ENCODE results near the gene APOO.
A peak's percentile ranks its signal among the peaks of the same experiment; 100 is the strongest.

The APOO gene

DNA sequence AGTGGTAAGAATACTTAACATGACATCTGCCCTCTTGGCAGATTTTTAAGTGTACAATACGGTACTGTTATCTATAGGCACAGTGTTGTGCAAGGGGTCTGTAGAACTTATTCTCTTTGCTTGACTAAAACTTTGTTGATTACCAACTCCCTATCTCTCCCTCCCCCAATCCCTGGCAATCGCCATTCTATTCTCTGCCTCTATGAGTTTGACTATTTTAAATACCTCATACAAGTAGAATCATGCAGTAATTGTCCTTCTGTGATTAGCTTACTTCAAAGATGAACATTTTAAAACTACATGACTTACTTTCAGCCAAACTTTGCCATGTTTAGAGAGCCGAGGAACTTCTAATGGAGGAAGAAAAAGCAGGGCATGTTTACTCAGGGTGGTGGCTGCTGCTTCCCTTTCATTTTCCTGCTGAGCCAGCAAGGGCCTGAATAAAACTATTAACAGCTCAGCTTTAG lies 62.4 kb downstream of the APOO start:
- TF ChIP-seq Cebpa-rat (IDR thresholded peaks at IDR 0.05): no peak
- peak overlapping the region in 1 of 10 experiments; percentile 1; a peak in 2 of 20 replicates for H3K4me3 ChIP-seq
- peak overlapping the region in 4 of 11 experiments; percentile 20 to 78 (median 70); a peak in 7 of 22 replicates for H3K9ac ChIP-seq
- no peaks in the 10 kb centered on the region for H4K20me1 ChIP-seq
- H3K36me3 ChIP-seq: no peaks in the 10 kb centered on the region
- no peaks in the 10 kb centered on the region for H3K27me3 ChIP-seq
- no peaks in the 10 kb centered on the region for H3K9me3 ChIP-seq (replicated peaks in 1 of 11)
- H3K4me2 ChIP-seq: peak overlapping the region in 4 of 11 experiments; percentile 48 to 84 (median 74); a peak in 7 of 22 replicates
- peaks cover 0 to 70% (median 14%) of the 10 kb centered on the region in 10 experiments; a peak in 12 of 20 replicates for H3K4me1 ChIP-seq
- H3K27ac ChIP-seq: peak overlapping the region in 6 of 11 experiments; percentile 7 to 92 (median 76); a peak in 9 of 22 replicates

DNA sequence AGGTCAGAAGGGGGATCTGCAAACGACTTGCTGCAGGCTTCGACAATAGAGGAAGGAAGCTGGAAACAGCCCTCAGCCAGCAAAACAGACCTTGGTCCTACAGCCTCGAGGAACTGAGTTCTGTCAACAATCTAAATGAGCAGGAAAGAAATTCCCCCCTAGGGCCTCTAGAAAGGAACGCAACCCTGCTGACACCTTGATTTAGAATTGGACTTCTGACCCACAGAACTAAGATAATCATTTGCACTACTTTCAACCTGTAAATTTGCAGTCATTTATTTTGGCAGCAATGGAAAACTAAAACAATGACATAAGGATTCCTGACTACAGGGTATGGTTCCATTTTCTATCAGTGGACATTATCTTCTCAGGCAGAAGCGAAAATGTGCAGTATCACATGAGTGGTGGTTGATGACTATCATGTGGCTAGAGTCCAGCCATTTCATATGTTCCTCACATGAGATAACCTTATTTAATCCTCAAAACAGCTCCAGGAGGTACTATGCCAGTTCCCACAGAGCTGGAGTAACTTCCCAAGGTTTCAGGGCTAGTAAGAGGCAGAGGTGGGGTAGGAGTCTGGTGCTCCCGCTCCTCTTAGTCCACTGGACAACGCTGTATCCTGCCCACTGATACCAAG lies 63.1 kb downstream of the APOO start:
- Histone ChIP-seq H3K27me3 (no peaks in the 10 kb centered on the region), H3K4me3 (peak overlapping the region in 1 of 10 experiments; percentile 1; a peak in 1 of 20 replicates), H3K9me3 (replicated peaks in 1 of 11) (no peaks in the 10 kb centered on the region), H3K4me2 (peak overlapping the region in 7 of 11 experiments; percentile 0 to 84 (median 53); a peak in 12 of 22 replicates), H3K36me3 (no peaks in the 10 kb centered on the region), H3K4me1 (peaks cover 0 to 77% (median 14%) of the 10 kb centered on the region in 10 experiments; a peak in 12 of 20 replicates), H3K27ac (peak overlapping the region in 6 of 11 experiments; percentile 1 to 92 (median 76); a peak in 10 of 22 replicates), H3K9ac (peak overlapping the region in 5 of 11 experiments; percentile 5 to 78 (median 69); a peak in 8 of 22 replicates), H4K20me1 (no peaks in the 10 kb centered on the region)
- TF ChIP-seq Cebpa-rat (IDR thresholded peaks at IDR 0.05): no peak

DNA sequence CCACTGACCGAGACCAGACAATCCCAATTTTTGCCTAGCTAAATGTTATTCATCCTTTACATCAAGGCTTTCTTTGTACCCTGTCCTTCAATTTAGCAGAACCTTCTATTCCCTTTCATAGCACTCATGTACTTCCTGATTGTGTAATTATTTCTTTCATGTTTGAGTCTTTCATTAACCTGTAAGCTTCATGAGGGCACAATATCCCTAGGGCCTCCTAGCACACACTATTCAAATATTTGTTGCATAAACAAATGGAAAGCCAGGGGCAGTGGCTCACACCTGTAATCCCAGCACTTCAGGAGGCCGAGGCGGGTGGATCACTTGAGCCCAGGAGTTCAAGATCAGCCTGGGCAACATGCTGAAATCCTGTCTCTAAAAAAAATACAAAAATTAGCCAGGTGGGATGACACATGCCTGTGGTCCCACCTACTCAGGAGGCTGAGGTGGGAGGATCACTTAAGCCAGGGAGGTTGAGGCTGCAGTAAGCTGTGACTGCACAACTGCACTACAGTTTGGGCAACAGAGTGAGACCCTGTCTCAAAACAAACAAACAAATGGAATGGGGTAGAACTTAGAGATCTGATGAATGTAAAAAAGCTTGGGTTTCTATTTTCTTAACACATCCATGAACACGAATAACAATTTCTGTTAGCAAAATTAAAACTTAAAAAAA lies 65.8 kb downstream of the APOO start:
- Histone ChIP-seq H3K27ac (peak overlapping the region in 2 of 11 experiments; percentile 1 to 27; a peak in 4 of 22 replicates), H3K4me2 (peak overlapping the region in 4 of 11 experiments; percentile 11 to 84 (median 64); a peak in 7 of 22 replicates), H3K27me3 (no peaks in the 10 kb centered on the region), H3K4me3 (no peak overlapping the region), H3K4me1 (peaks cover 0 to 98% (median 17%) of the 10 kb centered on the region in 10 experiments; a peak in 12 of 20 replicates), H3K9me3 (replicated peaks in 1 of 11) (no peaks in the 10 kb centered on the region), H3K9ac (no peak overlapping the region), H3K36me3 (no peaks in the 10 kb centered on the region), H4K20me1 (no peaks in the 10 kb centered on the region)
- no peak for TF ChIP-seq Cebpa-rat (IDR thresholded peaks at IDR 0.05)

DNA sequence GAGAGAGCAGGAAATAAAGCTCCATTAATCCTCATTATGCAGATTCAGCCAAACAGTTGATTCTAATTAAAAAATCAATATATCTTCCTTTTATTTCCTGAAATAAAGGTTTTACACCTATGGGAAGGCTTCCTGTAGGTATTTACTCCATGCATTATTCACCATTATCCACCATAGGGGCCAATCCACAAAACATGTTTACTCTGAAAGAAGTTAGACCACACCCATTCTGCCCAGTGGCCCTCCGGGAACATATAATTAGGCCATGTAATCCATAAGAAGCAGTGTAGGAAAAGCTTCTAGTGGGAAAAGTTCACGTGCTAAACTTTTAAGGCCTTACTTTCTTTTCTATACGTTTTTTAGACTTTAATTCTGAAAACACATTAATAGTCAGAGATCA lies 67.1 kb downstream of the APOO start:
- no peak overlapping the region for H3K4me3 ChIP-seq
- no peaks in the 10 kb centered on the region for H3K36me3 ChIP-seq
- H3K9me3 ChIP-seq (replicated peaks in 1 of 11): no peaks in the 10 kb centered on the region
- no peaks in the 10 kb centered on the region for H4K20me1 ChIP-seq
- peak overlapping the region in 3 of 11 experiments; percentile 46 to 84 (median 83); a peak in 6 of 22 replicates for H3K4me2 ChIP-seq
- H3K27me3 ChIP-seq: no peaks in the 10 kb centered on the region
- no peak overlapping the region for H3K9ac ChIP-seq
- H3K27ac ChIP-seq: peak overlapping the region in 3 of 11 experiments; percentile 8 to 78 (median 65); a peak in 2 of 22 replicates
- TF ChIP-seq Cebpa-rat (IDR thresholded peaks at IDR 0.05): no peak
- peaks cover 0 to 92% (median 17%) of the 10 kb centered on the region in 10 experiments; a peak in 12 of 20 replicates for H3K4me1 ChIP-seq

DNA sequence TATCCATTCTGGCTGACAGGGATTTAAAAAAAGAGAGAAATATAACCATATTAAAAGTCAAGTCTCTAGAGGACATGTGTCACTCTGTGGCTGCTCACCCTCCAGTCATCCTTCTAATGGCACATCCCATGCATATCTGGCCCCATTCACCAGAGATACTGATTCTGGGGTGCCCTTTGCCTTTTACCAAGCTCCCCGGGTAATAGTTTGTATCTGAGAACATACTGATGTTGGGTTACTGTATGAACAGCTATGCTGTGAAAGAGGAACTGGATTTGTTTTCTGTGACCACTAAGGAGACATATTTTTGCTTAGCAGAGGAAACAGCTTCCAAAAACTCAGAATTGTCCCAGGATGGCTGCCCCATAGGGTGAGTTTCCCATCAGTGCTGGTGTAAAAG lies 68.8 kb downstream of the APOO start:
- H3K27me3 ChIP-seq: no peaks in the 10 kb centered on the region
- peaks cover 0 to 75% (median 7%) of the 10 kb centered on the region in 10 experiments; a peak in 11 of 20 replicates for H3K4me1 ChIP-seq
- no peak for TF ChIP-seq Cebpa-rat (IDR thresholded peaks at IDR 0.05)
- H4K20me1 ChIP-seq: no peaks in the 10 kb centered on the region
- no peaks in the 10 kb centered on the region for H3K9me3 ChIP-seq (replicated peaks in 1 of 11)
- peak overlapping the region in 1 of 10 experiments; percentile 5; a peak in 1 of 20 replicates for H3K4me3 ChIP-seq
- peak overlapping the region in 4 of 11 experiments; percentile 3 to 75 (median 64); a peak in 6 of 22 replicates for H3K9ac ChIP-seq
- H3K27ac ChIP-seq: peak overlapping the region in 4 of 11 experiments; percentile 58 to 78 (median 70); a peak in 9 of 22 replicates
- H3K4me2 ChIP-seq: peak overlapping the region in 5 of 11 experiments; percentile 25 to 84 (median 74); a peak in 9 of 22 replicates
- no peaks in the 10 kb centered on the region for H3K36me3 ChIP-seq

DNA sequence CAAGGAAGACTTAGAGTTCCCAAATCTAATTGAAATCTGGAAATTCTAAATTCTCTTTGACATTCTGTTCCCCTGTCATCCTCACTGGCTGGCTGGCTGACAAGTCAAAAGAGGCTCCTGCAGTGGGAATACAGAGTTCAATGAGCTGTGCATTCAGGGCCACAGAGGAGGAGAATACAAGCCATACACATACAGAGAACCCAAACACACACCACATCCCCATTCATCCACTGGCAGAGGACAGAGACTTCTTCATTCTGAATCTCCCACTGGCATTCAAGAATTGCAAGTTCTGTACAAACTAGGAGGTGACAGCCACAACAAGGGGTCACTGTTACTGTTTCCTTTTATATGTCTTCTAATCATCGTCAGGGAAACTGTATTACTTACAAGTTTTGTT lies 75.0 kb downstream of the APOO start:
- Histone ChIP-seq H4K20me1 (no peaks in the 10 kb centered on the region), H3K27ac (no peak overlapping the region), H3K4me3 (no peak overlapping the region), H3K9ac (no peak overlapping the region), H3K36me3 (no peaks in the 10 kb centered on the region), H3K9me3 (replicated peaks in 1 of 11) (no peaks in the 10 kb centered on the region), H3K27me3 (no peaks in the 10 kb centered on the region), H3K4me1 (peaks cover 0 to 26% (median 0%) of the 10 kb centered on the region in 10 experiments; a peak in 3 of 20 replicates), H3K4me2 (peak overlapping the region in 1 of 11 experiments; percentile 11; a peak in 2 of 22 replicates)
- no peak for TF ChIP-seq Cebpa-rat (IDR thresholded peaks at IDR 0.05)

DNA sequence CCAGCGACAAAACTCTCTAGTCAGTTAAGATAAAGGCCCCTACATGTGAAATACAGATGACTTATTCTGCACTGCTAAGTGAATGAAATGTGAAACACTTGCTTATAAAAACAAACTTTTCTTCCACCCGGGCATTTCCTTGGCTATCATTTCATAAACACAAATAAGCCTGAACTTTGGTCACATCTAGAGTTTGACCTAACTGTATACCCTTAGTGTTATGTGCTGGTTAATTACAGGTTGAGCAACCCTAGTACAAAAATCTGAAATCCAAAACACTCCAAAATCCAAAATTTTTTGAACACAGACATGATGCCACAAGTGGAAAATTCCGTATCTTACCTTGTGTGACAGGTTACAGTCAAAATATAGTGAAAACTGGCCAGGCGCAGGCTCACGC lies 78.9 kb downstream of the APOO start:
- Histone ChIP-seq H3K36me3 (no peaks in the 10 kb centered on the region), H3K9ac (no peak overlapping the region), H3K9me3 (replicated peaks in 1 of 11) (no peaks in the 10 kb centered on the region), H3K4me3 (no peak overlapping the region), H3K4me1 (peaks cover 0 to 31% (median 0%) of the 10 kb centered on the region in 10 experiments; a peak in 5 of 20 replicates), H3K27me3 (no peaks in the 10 kb centered on the region), H3K4me2 (no peak overlapping the region), H3K27ac (no peak overlapping the region), H4K20me1 (no peaks in the 10 kb centered on the region)
- no peak for TF ChIP-seq Cebpa-rat (IDR thresholded peaks at IDR 0.05)

DNA sequence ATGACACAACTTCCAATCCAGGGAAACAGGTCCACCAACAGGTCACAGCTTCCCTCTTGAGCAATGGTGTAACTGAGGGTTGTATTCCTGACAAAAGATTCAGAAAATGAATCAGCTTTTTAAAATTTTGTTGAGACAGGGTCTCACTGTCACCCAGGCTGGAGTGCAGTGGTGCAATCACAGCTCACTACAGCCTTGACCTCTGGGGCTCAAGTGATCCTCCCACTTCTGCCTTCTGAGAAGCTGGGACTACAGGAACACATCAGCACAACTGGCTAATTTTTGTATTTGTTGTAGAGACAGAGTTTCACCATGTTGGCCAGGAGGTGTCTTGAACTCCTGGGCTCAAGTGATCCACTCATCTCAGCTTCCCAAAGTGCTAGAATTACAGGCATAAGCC lies 81.1 kb downstream of the APOO start:
- Histone ChIP-seq H3K4me1 (peaks cover 0 to 18% (median 0%) of the 10 kb centered on the region in 10 experiments; a peak in 5 of 20 replicates), H3K4me3 (no peak overlapping the region), H3K36me3 (no peaks in the 10 kb centered on the region), H3K27ac (no peak overlapping the region), H3K9me3 (replicated peaks in 1 of 11) (no peaks in the 10 kb centered on the region), H4K20me1 (no peaks in the 10 kb centered on the region), H3K9ac (no peak overlapping the region), H3K4me2 (peak overlapping the region in 3 of 11 experiments; percentile 15 to 67 (median 46); a peak in 5 of 22 replicates), H3K27me3 (no peaks in the 10 kb centered on the region)
- no peak for TF ChIP-seq Cebpa-rat (IDR thresholded peaks at IDR 0.05)

DNA sequence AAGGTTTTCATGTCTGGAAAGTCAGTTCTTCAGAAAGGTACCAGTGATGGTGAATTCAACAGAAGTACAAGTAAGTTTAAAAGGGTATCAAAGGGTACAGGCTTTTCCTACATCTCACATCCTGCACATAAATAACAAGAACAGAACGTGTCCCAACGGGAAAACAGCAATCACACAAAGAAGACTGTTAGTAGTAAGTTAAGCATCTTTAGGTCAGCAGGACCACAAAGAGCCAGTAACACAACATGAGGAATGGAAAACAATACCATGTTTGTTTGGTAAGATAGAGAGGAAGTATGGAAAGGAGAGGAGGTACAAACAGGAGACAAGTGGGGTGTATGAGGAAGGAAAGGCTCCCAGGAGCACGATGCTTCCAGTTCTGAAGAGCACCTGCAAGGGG lies 81.5 kb downstream of the APOO start:
- Histone ChIP-seq H3K4me1 (peaks cover 0 to 18% (median 0%) of the 10 kb centered on the region in 10 experiments; a peak in 5 of 20 replicates), H3K4me3 (no peak overlapping the region), H3K9me3 (replicated peaks in 1 of 11) (no peaks in the 10 kb centered on the region), H3K27ac (no peak overlapping the region), H3K9ac (no peak overlapping the region), H3K36me3 (no peaks in the 10 kb centered on the region), H4K20me1 (no peaks in the 10 kb centered on the region), H3K27me3 (no peaks in the 10 kb centered on the region), H3K4me2 (peak overlapping the region in 3 of 11 experiments; percentile 15 to 67 (median 46); a peak in 5 of 22 replicates)
- no peak for TF ChIP-seq Cebpa-rat (IDR thresholded peaks at IDR 0.05)
